BLaER1 treated with 17β-estradiol and CSF1 and Interleukin-3, amounts not matched to agents 10 nM and 100 nM (cell line): ENCODE measurements around the gene LRIT2.
A peak's percentile ranks its signal among the peaks of the same experiment; 100 is the strongest.

ENCODE experiments used
- H3K27ac ChIP-seq, 11 experiments: shearing (Covaris generic); formaldehyde crosslinking; 2 replicates each; pipeline ENCODE4 v1.8.1; 2022
- H3K27me3 ChIP-seq, 11 experiments: shearing (Covaris generic); formaldehyde crosslinking; 2 replicates each; pipeline ENCODE4 v1.8.1; 2022
- H3K36me3 ChIP-seq, 11 experiments: shearing (Covaris generic); formaldehyde crosslinking; 2 replicates each; pipeline ENCODE4 v1.8.1; 2022
- H3K4me1 ChIP-seq, 10 experiments: shearing (Covaris generic); formaldehyde crosslinking; 2 replicates each; pipeline ENCODE4 v1.8.1; 2022
- H3K4me2 ChIP-seq, 11 experiments: shearing (Covaris generic); formaldehyde crosslinking; 2 replicates each; pipeline ENCODE4 v1.8.1; 2022
- H3K4me3 ChIP-seq, 10 experiments: shearing (Covaris generic); formaldehyde crosslinking; 2 replicates each; pipeline ENCODE4 v1.8.1; 2022
- H3K9ac ChIP-seq, 11 experiments: shearing (Covaris generic); formaldehyde crosslinking; 2 replicates each; pipeline ENCODE4 v1.8.1; 2022
- H3K9me3 ChIP-seq, 11 experiments: shearing (Covaris generic); formaldehyde crosslinking; replicated peaks in 1 of 11; 2 replicates each; pipeline ENCODE4 v1.8.1; 2022
- H4K20me1 ChIP-seq, 11 experiments: shearing (Covaris generic); formaldehyde crosslinking; 2 replicates each; pipeline ENCODE4 v1.8.1; 2022
- Cebpa-rat ChIP-seq, 11 experiments: shearing (Covaris generic); IDR thresholded peaks; 2 replicates each; pipeline ENCODE4 v1.8.1; 2022

LRIT2 gene

GRCh38 chr10:84194424-84195043 is 30.8 kb downstream of the LRIT2 start, which contains the start of gene CDHR1:
Gene CDHR1 (plus strand): TSS chr10:84194537. CDS start chr10:84194761, 224 bp downstream.
- no peaks in the 10 kb centered on the region; a peak in 1 of 20 replicates for H3K4me1 ChIP-seq
- H3K4me3 ChIP-seq: peak within 1 kb of the TSS in 4 of 10 experiments; percentile 23 to 53 (median 29); a peak in 6 of 20 replicates
- no peak within 1 kb of the TSS for H3K9ac ChIP-seq

DNA sequence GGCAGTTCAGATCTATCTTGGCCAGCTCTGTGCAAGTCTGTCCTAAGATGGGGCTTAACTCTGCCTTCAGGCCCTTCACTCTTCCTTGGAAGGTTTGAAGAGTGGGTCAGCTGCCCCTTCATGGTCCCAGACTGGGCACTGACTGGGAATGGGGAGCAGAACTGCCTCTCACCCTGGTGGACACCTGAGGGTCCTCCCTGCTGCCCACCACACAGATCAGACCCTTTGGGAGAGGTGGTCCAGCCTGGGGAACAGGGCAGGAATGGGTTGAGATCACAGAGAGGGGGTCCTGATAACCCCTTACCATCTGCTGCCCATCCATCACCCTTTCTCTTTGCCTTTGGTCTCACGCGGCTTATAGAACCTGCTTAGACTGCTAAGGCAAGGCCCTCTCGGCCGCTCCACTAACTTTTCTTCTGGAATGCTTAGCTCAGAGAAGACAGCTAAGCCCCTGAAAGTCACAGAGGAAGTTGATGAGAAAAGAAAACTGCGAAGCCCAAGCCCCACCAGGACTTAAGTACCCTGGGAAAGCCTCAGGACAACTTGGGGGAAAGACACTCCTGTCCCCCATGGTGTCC is 31.4 kb downstream of the LRIT2 start:
- Histone ChIP-seq H3K27ac (no peak overlapping the region), H3K9me3 (peaks cover 0 to 5% (median 0%) of the 10 kb centered on the region in 11 experiments; a peak in 1 of 22 replicates), H3K27me3 (peaks cover 36 to 51% (median 45%) of the 10 kb centered on the region in 11 experiments), H3K4me2 (peak overlapping the region; percentile 11 to 67 (median 39); a peak in 15 of 22 replicates), H3K9ac (no peak overlapping the region), H3K4me1 (no peaks in the 10 kb centered on the region; a peak in 1 of 20 replicates), H4K20me1 (peaks cover 0 to 8% (median 0%) of the 10 kb centered on the region in 11 experiments; a peak in 2 of 22 replicates), H3K36me3 (no peaks in the 10 kb centered on the region), H3K4me3 (peak overlapping the region in 4 of 10 experiments; percentile 23 to 53 (median 29); a peak in 5 of 20 replicates)
- no peak for TF ChIP-seq Cebpa-rat (IDR thresholded peaks at IDR 0.05)

More at GRCh38 chr10:84194424-84195043, 30.8 kb downstream of the LRIT2 start, which contains the start of gene CDHR1:
- Histone ChIP-seq H3K9me3 (peaks cover 0 to 5% (median 0%) of the 10 kb centered on the region in 11 experiments; a peak in 1 of 22 replicates), H4K20me1 (peaks cover 0 to 8% (median 0%) of the 10 kb centered on the region in 11 experiments; a peak in 2 of 22 replicates), H3K27ac (no peak within 1 kb of the TSS), H3K27me3 (peaks cover 36 to 51% (median 45%) of the 10 kb centered on the region in 11 experiments), H3K36me3 (no peaks in the 10 kb centered on the region), H3K4me2 (peak within 1 kb of the TSS; percentile 11 to 67 (median 39); a peak in 16 of 22 replicates)
- TF ChIP-seq Cebpa-rat (IDR thresholded peaks at IDR 0.05): no peak

DNA sequence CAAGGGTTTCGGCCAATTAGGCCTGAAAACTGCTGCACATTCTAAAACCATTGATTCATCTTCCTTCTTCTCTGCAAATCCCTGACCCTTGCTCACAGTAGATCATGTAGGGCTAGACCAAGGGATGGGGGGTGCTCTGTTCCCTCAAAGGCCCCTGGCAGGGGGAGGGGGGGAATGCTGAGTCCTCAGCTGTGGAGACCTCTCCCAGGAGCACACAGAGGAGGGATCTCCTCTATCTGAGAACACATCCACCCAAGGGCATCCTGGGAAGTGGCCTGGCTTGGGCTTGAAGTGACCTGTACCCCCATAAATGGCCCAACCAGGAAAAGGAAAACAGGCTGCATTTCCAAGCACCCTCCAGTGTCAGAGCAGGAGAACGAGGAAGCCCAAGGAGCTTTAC is 32.0 kb downstream of the LRIT2 start:
- peaks cover 36 to 51% (median 45%) of the 10 kb centered on the region in 11 experiments for H3K27me3 ChIP-seq
- H3K9me3 ChIP-seq: peaks cover 0 to 5% (median 0%) of the 10 kb centered on the region in 11 experiments; a peak in 1 of 22 replicates
- no peak overlapping the region for H3K4me2 ChIP-seq
- H4K20me1 ChIP-seq: peaks cover 0 to 8% (median 0%) of the 10 kb centered on the region in 11 experiments; a peak in 2 of 22 replicates
- no peaks in the 10 kb centered on the region for H3K36me3 ChIP-seq
- no peak overlapping the region for H3K27ac ChIP-seq
- no peak overlapping the region for H3K4me3 ChIP-seq
- H3K4me1 ChIP-seq: no peaks in the 10 kb centered on the region; a peak in 1 of 20 replicates
- TF ChIP-seq Cebpa-rat (IDR thresholded peaks at IDR 0.05): no peak
- H3K9ac ChIP-seq: no peak overlapping the region

- Histone ChIP-seq H3K9ac (no peak overlapping the region), H3K27me3 (peaks cover 34 to 43% (median 36%) of the 10 kb centered on the region in 11 experiments), H3K4me2 (no peak overlapping the region), H3K4me1 (peaks cover 0 to 3% (median 0%) of the 10 kb centered on the region in 10 experiments; a peak in 1 of 20 replicates), H4K20me1 (peaks cover 0 to 8% (median 0%) of the 10 kb centered on the region in 11 experiments; a peak in 2 of 22 replicates), H3K4me3 (no peak overlapping the region), H3K36me3 (no peaks in the 10 kb centered on the region), H3K9me3 (peaks cover 0 to 5% (median 0%) of the 10 kb centered on the region in 11 experiments; a peak in 1 of 22 replicates), H3K27ac (no peak overlapping the region)
- no peak for TF ChIP-seq Cebpa-rat (IDR thresholded peaks at IDR 0.05)
Observed at GRCh38 chr10:84191106-84191505, 34.2 kb downstream of the LRIT2 start.

GRCh38 chr10:84190621-84191020 is 34.7 kb downstream of the LRIT2 start:
- peaks cover 0 to 5% (median 0%) of the 10 kb centered on the region in 11 experiments; a peak in 1 of 22 replicates for H3K9me3 ChIP-seq
- TF ChIP-seq Cebpa-rat (IDR thresholded peaks at IDR 0.05): no peak
- H3K27ac ChIP-seq: no peak overlapping the region
- peaks cover 0 to 8% (median 0%) of the 10 kb centered on the region in 11 experiments; a peak in 2 of 22 replicates for H4K20me1 ChIP-seq
- H3K4me3 ChIP-seq: no peak overlapping the region
- H3K27me3 ChIP-seq: peaks cover 29 to 38% (median 31%) of the 10 kb centered on the region in 11 experiments
- no peaks in the 10 kb centered on the region for H3K36me3 ChIP-seq
- no peak overlapping the region for H3K4me2 ChIP-seq
- peaks cover 0 to 3% (median 0%) of the 10 kb centered on the region in 10 experiments; a peak in 1 of 20 replicates for H3K4me1 ChIP-seq
- no peak overlapping the region for H3K9ac ChIP-seq

- no peak for TF ChIP-seq Cebpa-rat (IDR thresholded peaks at IDR 0.05)
- Histone ChIP-seq H3K36me3 (no peaks in the 10 kb centered on the region), H4K20me1 (no peaks in the 10 kb centered on the region), H3K9ac (no peak overlapping the region), H3K4me2 (no peak overlapping the region), H3K4me1 (0 out of 20 replicates have a peak, but pooled peaks cover 0 to 3% (median 0%) of the 10 kb centered on the region in 10 experiments), H3K27ac (no peak overlapping the region), H3K9me3 (no peaks in the 10 kb centered on the region), H3K4me3 (no peak overlapping the region), H3K27me3 (peaks cover 11 to 20% (median 13%) of the 10 kb centered on the region in 11 experiments)
Observed at GRCh38 chr10:84188815-84189214, 36.5 kb downstream of the LRIT2 start.

DNA sequence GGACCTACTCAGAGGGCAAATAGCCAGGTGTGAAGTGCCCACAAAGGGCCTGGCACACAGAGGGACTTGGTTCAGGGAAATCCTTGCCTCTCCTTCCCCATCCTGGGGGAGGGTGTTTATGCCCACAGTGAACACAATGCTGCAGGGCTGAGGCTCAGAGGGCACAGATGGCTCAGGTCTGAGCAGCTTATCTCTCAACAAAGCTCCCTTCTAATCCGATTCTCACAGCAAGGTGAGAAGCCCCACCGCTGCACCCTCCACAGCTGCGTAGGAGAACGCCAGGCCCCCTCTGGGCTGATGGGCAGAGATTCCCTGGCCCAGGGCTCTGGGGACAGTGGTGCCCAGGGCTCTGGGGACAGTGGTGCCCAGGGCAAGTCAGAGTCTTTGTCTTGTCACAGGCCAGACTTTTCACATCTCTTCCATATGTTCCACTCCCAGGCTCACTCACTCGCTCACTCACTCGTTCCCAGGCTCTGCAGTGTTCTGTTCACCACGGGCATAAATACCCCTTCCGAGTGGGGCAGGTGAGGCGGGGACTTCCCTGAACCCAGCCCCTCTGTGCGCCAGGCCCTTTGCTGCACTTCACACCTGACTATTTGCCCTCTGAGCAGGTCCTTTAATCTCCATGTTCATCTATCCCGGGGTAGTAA is 39.7 kb downstream of the LRIT2 start:
- Histone ChIP-seq H3K4me2 (no peak overlapping the region), H3K4me3 (no peak overlapping the region), H3K36me3 (no peaks in the 10 kb centered on the region), H3K27ac (no peak overlapping the region), H4K20me1 (no peaks in the 10 kb centered on the region), H3K9me3 (peaks cover 8 to 19% (median 13%) of the 10 kb centered on the region in 11 experiments; a peak in 18 of 22 replicates), H3K9ac (no peak overlapping the region), H3K4me1 (0 out of 20 replicates have a peak, but pooled peaks cover 0 to 3% (median 0%) of the 10 kb centered on the region in 10 experiments), H3K27me3 (no peaks in the 10 kb centered on the region)
- no peak for TF ChIP-seq Cebpa-rat (IDR thresholded peaks at IDR 0.05)

GRCh38 chr10:84184517-84184916 is 40.8 kb downstream of the LRIT2 start:
- TF ChIP-seq Cebpa-rat (IDR thresholded peaks at IDR 0.05): no peak
- 0 out of 22 replicates have a peak overlapping the region, but pooled peaks of 1 of the 11 experiments have one; percentile 2 for H3K4me2 ChIP-seq
- no peak overlapping the region for H3K9ac ChIP-seq
- H3K27ac ChIP-seq: no peak overlapping the region
- no peaks in the 10 kb centered on the region for H3K36me3 ChIP-seq
- no peaks in the 10 kb centered on the region for H4K20me1 ChIP-seq
- peaks cover 8 to 24% (median 17%) of the 10 kb centered on the region in 11 experiments; a peak in 18 of 22 replicates for H3K9me3 ChIP-seq
- peaks cover 1 to 5% (median 2%) of the 10 kb centered on the region in 10 experiments; a peak in 18 of 20 replicates for H3K4me1 ChIP-seq
- H3K4me3 ChIP-seq: no peak overlapping the region
- no peaks in the 10 kb centered on the region for H3K27me3 ChIP-seq
